Testis (tissue), 3 donors: Measurements from ENCODE around the gene XPNPEP1. TPM values are rescaled to one million over a fixed set of nuclear protein-coding genes. Genes with fewer than 3 reads are reported as not detected.
"Not testable (repeated sequence)": the region's sequence is repeated elsewhere in the genome, so short reads cannot be mapped to it uniquely, and the experiment has no call there.

ENCODE experiments used
- DNase-seq: peaks from one replicate; pipeline ENCODE4 v3.0.0-alpha.2; 2019
- H3K27ac ChIP-seq, 2 donors: fragments of 200-600 bp; sonication (generic); one replicate each; pipeline ENCODE4 v1.5.1; 2019
- H3K27me3 ChIP-seq: fragments of 200-600 bp; sonication (generic); one replicate; pipeline ENCODE4 v1.5.1; 2019
- H3K36me3 ChIP-seq: fragments of 200-600 bp; sonication (generic); one replicate; pipeline ENCODE4 v1.5.1; 2017; ENCODE audit warnings: low read depth; ENCODE audit errors: missing control alignments
- H3K4me1 ChIP-seq: fragments of 200-600 bp; sonication (generic); one replicate; pipeline ENCODE4 v1.5.1; 2019
- H3K4me3 ChIP-seq, 2 donors: fragments of 200-600 bp; sonication (generic); one replicate each; pipeline ENCODE4 v1.5.1; 2017 to 2019
- H3K9me3 ChIP-seq: fragments of 200-600 bp; sonication (generic); one replicate; pipeline ENCODE4 v1.5.1; 2017
- CTCF ChIP-seq, 3 experiments: fragments of 450-650 bp in 2 of 3; fragments of 200-600 bp in 1 of 3; sonication (generic) in 1 of 3; IDR thresholded peaks; one replicate each; pipeline ENCODE4 v1.5.1; 2016 to 2019; ENCODE audit warnings: antibody characterized with exemption in 3 of 3, mild to moderate bottlenecking in 2 of 3, moderate library complexity in 1 of 3
- POLR2A ChIP-seq: fragments of 450-650 bp; IDR thresholded peaks from one replicate; pipeline ENCODE4 v1.6.1; 2017; ENCODE audit warnings: antibody characterized with exemption, mild to moderate bottlenecking, moderate library complexity
- WGBS, 2 donors: methylation state at CpG; one replicate each; pipeline ENCODE4 v1.1.5; 2018; 5-methylcytosine and 5-hydroxymethylcytosine counted together
- intact Hi-C: fragments of 100-400 bp; cut with DNase I; formaldehyde crosslinking; loops from one replicate; pipeline ENCODE4 v1.15.1; 2023; ENCODE audit warnings: low total_unique reads
- polyA plus RNA-seq: library from polyadenylated mRNA; stranded (reverse); fragments of 350-450 nt; fragmentation: Illumina TruSeq; extraction: RNeasy Lipid Tissue Mini Kit (QIAGEN cat#74804); gene quantifications from one replicate; pipeline ENCODE4 v1.2.3, GENCODE V29; 2014; ENCODE audit warnings: low read depth, low replicate concordance; ENCODE audit not compliant: insufficient read depth
- total RNA-seq, 2 donors: library from RNA; depleted of rRNA; stranded (reverse); fragments of >200 nt; gene quantifications; one replicate each; pipeline ENCODE4 v1.2.3, GENCODE V29; 2016

The XPNPEP1 gene
- total and polyA plus RNA-seq, 3 donors from 2014 or later: 55.5 to 118 (median 90.2) TPM

GRCh38 chr10:109924087-109924486 lies 776 bp upstream of the XPNPEP1 start:
- Histone ChIP-seq H3K4me3 (peak overlapping the region; percentile 72 to 89), H3K36me3 (no peaks in the 10 kb centered on the region), H3K9me3 (no peaks in the 10 kb centered on the region), H3K4me1 (peaks cover 19% of the 10 kb centered on the region), H3K27ac (peak overlapping the region in 1 of 2 donors; percentile 95), H3K27me3 (no peaks in the 10 kb centered on the region)
- intact Hi-C loops: no loop called here
- no peak for TF ChIP-seq POLR2A
- TF ChIP-seq CTCF (IDR thresholded peaks at IDR 0.05): no peak
- WGBS, 2 donors: 69 to 78% methylated on average over 7 of the region's 7 CpGs
- no peak for DNase-seq

- Histone ChIP-seq H3K27ac (peak overlapping the region; percentile 83 to 95), H3K9me3 (no peaks in the 10 kb centered on the region), H3K27me3 (no peaks in the 10 kb centered on the region), H3K36me3 (no peaks in the 10 kb centered on the region), H3K4me1 (peaks cover 19% of the 10 kb centered on the region), H3K4me3 (peak overlapping the region; percentile 72 to 89)
- DNase-seq: no peak
- 7 to 20% methylated on average over 7 of the region's 7 CpGs for WGBS, 2 donors
- intact Hi-C loops: no loop called here
- TF ChIP-seq POLR2A (no peak), CTCF (IDR thresholded peaks at IDR 0.05) (no peak)
These were observed 844 bp downstream of the XPNPEP1 start for GRCh38 chr10:109922358-109922975.

- intact Hi-C loops: no loop called here
- Histone ChIP-seq H3K9me3 (no peaks in the 10 kb centered on the region), H3K27ac (no peak overlapping the region), H3K4me3 (no peak overlapping the region), H3K4me1 (peaks cover 15% of the 10 kb centered on the region), H3K36me3 (no peaks in the 10 kb centered on the region), H3K27me3 (no peaks in the 10 kb centered on the region)
- WGBS, 2 donors: 86 to 96% methylated on average over 3 of the region's 3 CpGs
- no peak for TF ChIP-seq CTCF (IDR thresholded peaks at IDR 0.05)
- TF ChIP-seq POLR2A: no peak
- DNase-seq: no peak
These were observed 3.3 kb downstream of the XPNPEP1 start for GRCh38 chr10:109920016-109920415.

- WGBS, 2 donors: 88 to 99% methylated on average over 2 of the region's 2 CpGs
- intact Hi-C loops: no loop called here
- no peak for DNase-seq
These were observed 4.1 kb downstream of the XPNPEP1 start for GRCh38 chr10:109919220-109919619.

GRCh38 chr10:109918707-109919106 lies 4.6 kb downstream of the XPNPEP1 start:
- H3K4me1 ChIP-seq: peaks cover 12% of the 10 kb centered on the region
- H3K36me3 ChIP-seq, H3K9me3 ChIP-seq, DNase-seq, H3K4me3 ChIP-seq, H3K27me3 ChIP-seq, intact Hi-C loops, H3K27ac ChIP-seq: not testable (repeated sequence)
- 94 to 95% methylated on average over 6 of the region's 6 CpGs for whole genome bisulfite sequencing, 2 donors

More at GRCh38 chr10:109919220-109919619, 4.1 kb downstream of the XPNPEP1 start:
- Histone ChIP-seq H3K27ac (no peak overlapping the region), H3K4me3 (no peak overlapping the region), H3K27me3 (no peaks in the 10 kb centered on the region), H3K36me3 (no peaks in the 10 kb centered on the region), H3K4me1 (peaks cover 12% of the 10 kb centered on the region), H3K9me3 (no peaks in the 10 kb centered on the region)
- TF ChIP-seq CTCF (IDR thresholded peaks at IDR 0.05) (no peak), POLR2A (no peak)
